ENCODE data around the gene DNAH17. TPM values are rescaled to one million over a fixed set of nuclear protein-coding genes. Genes with fewer than 3 reads are reported as not detected.

DNAH17 gene
- total RNA-seq, 1 donor from 2014 or later = not detected

DNA sequence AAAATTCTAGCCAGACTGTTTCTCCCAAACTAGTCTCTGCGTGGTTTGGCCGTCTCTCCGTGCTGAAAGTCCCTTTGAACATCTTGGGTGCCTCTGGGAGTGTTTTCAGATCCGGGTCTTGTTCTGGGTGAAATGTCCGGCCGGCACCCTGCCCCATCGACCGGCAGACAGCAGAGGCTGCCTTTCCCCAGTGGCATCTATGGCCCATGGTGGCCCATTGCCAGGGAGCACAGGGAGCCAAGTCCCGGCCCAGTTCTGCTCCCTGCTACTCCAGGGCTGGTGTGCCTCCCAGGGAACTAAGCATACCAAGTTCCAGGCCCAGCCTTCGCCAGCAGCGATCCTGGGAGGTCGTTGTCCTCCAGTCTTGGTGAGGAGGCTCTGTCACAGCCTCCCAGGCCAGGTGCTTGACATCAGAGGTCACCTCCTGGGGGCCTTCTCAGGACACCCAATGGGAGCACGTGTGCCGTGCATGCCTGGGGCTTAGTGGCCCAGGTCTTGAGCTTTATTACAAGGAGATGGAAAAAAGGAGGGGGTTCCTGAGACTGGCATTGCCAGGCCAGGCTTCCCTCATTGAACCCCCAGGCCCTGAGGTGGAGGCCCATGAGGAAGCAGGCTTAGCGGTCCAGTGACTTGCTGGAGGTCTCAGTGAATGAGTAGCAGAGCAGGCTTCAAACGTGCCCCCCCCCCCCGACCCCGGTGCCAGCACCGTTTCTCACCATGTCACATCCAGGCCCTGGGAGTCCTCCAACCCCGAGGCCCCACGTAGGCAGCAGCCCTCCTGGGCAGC is 144.8 kb downstream of the DNAH17 start:
- no peak for DNase-seq (ENCODE audit: low spot score)
- no peaks in the 10 kb centered on the region for H3K27me3 ChIP-seq
- peaks cover 12% of the 10 kb centered on the region for H3F3A ChIP-seq (ENCODE audit: low read depth)
- H3K4me3 ChIP-seq = no peak overlapping the region
- no peak for TF ChIP-seq EZH2phosphoT487 (IDR thresholded peaks at IDR 0.05)
- no peak for TF ChIP-seq EZH2 (IDR thresholded peaks at IDR 0.05)
- TF ChIP-seq, protein P1, sequence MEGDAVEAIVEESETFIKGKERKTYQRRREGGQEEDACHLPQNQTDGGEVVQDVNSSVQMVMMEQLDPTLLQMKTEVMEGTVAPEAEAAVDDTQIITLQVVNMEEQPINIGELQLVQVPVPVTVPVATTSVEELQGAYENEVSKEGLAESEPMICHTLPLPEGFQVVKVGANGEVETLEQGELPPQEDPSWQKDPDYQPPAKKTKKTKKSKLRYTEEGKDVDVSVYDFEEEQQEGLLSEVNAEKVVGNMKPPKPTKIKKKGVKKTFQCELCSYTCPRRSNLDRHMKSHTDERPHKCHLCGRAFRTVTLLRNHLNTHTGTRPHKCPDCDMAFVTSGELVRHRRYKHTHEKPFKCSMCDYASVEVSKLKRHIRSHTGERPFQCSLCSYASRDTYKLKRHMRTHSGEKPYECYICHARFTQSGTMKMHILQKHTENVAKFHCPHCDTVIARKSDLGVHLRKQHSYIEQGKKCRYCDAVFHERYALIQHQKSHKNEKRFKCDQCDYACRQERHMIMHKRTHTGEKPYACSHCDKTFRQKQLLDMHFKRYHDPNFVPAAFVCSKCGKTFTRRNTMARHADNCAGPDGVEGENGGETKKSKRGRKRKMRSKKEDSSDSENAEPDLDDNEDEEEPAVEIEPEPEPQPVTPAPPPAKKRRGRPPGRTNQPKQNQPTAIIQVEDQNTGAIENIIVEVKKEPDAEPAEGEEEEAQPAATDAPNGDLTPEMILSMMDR (IDR thresholded peaks at IDR 0.05) = no peak
- H3K4me1 ChIP-seq = peaks cover 9% of the 10 kb centered on the region
- H3K27ac Mint-ChIP-seq = no peak overlapping the region
- peaks cover 12% of the 10 kb centered on the region for H3K27me3 Mint-ChIP-seq (ENCODE audit: insufficient read depth, low read depth)
- H4K20me1 ChIP-seq (ENCODE audit: low read depth) = no peaks in the 10 kb centered on the region
- no peak overlapping the region for H3K27ac ChIP-seq
- peaks cover 14% of the 10 kb centered on the region for H3K4me1 Mint-ChIP-seq
- H3K4me3 Mint-ChIP-seq = no peak overlapping the region
- H3K36me3 Mint-ChIP-seq = peaks cover 12% of the 10 kb centered on the region
- H3K9ac ChIP-seq = no peak overlapping the region
- H2AFZ ChIP-seq (replicated peaks) = no peak overlapping the region
- no peaks in the 10 kb centered on the region for H3K36me3 ChIP-seq
- peaks cover 2% of the 10 kb centered on the region for H3K9me3 Mint-ChIP-seq
- H3K9me3 ChIP-seq (ENCODE audit: low read depth) = no peaks in the 10 kb centered on the region
- H3K4me2 ChIP-seq = no peak overlapping the region
- no peaks in the 10 kb centered on the region for H3K79me2 ChIP-seq (ENCODE audit: low read depth)

DNA sequence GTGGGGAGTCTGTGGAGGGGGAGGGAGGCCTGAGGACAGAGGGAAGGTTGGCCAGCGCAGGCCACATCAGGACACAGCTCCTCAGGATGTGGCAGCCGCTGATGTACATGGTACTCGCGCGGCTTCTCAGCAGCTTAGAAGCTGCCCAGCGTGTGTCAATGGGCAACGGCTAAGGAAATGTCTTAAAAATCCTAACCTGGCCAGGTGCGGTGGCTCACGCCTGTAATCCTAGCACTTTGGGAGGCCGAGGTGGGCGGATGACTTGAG is 145.6 kb downstream of the DNAH17 start:
- Histone ChIP-seq H3K9ac (no peak overlapping the region), H3K79me2 (ENCODE audit: low read depth) (no peaks in the 10 kb centered on the region), H3K27ac (no peak overlapping the region), H4K20me1 (ENCODE audit: low read depth) (no peaks in the 10 kb centered on the region), H3K4me2 (no peak overlapping the region), H2AFZ (replicated peaks) (no peak overlapping the region), H3K9me3 (ENCODE audit: low read depth) (no peaks in the 10 kb centered on the region), H3K36me3 (no peaks in the 10 kb centered on the region), H3K27me3 (no peaks in the 10 kb centered on the region), H3K4me1 (peaks cover 9% of the 10 kb centered on the region), H3K4me3 (no peak overlapping the region), H3F3A (ENCODE audit: low read depth) (peaks cover 12% of the 10 kb centered on the region)
- H3K4me3 Mint-ChIP-seq = peak overlapping the region; percentile 64
- peaks cover 12% of the 10 kb centered on the region for H3K36me3 Mint-ChIP-seq
- no peaks in the 10 kb centered on the region for H3K9me3 Mint-ChIP-seq
- peaks cover 10% of the 10 kb centered on the region for H3K27me3 Mint-ChIP-seq (ENCODE audit: insufficient read depth, low read depth)
- H3K4me1 Mint-ChIP-seq = peaks cover 14% of the 10 kb centered on the region
- TF ChIP-seq EZH2phosphoT487 (IDR thresholded peaks at IDR 0.05) = no peak
- no peak for TF ChIP-seq EZH2 (IDR thresholded peaks at IDR 0.05)
- TF ChIP-seq, protein P1 (IDR thresholded peaks at IDR 0.05) = no peak
- H3K27ac Mint-ChIP-seq = peak overlapping the region; percentile 83
- DNase-seq (ENCODE audit: low spot score) = no peak

DNA sequence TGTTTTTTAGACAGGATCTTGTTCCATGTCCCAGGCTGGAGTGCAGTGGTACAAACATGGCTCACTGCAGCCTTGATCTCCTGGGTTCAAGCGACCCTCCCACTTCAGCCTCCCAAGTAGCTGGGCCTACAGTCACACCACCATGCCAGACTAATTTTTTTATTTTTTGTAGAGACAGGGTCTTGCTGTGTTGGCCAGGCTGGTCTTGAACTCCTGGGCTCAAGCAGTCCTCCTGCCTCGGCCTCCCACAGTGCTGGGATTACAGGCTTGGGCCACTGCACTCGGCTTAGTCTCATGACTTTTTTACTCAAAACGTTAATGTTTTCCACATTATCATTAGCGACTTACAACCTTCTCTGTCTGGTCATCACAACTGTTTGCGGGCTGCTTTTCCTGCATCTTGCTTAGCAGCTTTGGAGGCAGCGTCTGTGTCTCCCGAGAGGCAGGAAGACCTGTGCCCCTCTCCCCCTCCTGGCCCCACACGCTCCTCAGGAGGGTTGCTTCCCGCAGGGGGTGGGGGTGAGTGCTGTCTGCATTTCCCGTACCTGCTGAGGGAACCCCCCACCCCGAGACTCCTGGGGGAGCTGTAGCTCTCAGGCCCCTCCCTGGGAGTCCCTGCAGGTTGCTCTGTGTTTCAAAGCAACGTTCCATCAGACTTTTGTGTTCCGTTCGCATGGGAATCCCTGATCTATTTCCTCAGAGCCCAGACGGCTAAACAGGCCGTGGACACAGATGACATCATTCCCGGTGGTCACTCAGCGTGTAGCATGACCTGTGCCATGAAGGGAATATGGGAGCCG is 146.1 kb downstream of the DNAH17 start:
- Mint-ChIP-seq H3K27me3 (ENCODE audit: insufficient read depth, low read depth) (peaks cover 9% of the 10 kb centered on the region), H3K9me3 (no peaks in the 10 kb centered on the region), H3K4me3 (peak overlapping the region; percentile 64), H3K4me1 (peaks cover 14% of the 10 kb centered on the region), H3K27ac (peak overlapping the region; percentile 83), H3K36me3 (peaks cover 12% of the 10 kb centered on the region)
- no peak overlapping the region for H3K9ac ChIP-seq
- H3F3A ChIP-seq (ENCODE audit: low read depth) = peaks cover 12% of the 10 kb centered on the region
- no peak overlapping the region for H2AFZ ChIP-seq (replicated peaks)
- no peaks in the 10 kb centered on the region for H3K79me2 ChIP-seq (ENCODE audit: low read depth)
- peaks cover 9% of the 10 kb centered on the region for H3K4me1 ChIP-seq
- H3K4me3 ChIP-seq = no peak overlapping the region
- H4K20me1 ChIP-seq (ENCODE audit: low read depth) = no peaks in the 10 kb centered on the region
- TF ChIP-seq EZH2 (IDR thresholded peaks at IDR 0.05) = no peak
- H3K27ac ChIP-seq = no peak overlapping the region
- no peaks in the 10 kb centered on the region for H3K36me3 ChIP-seq
- no peaks in the 10 kb centered on the region for H3K27me3 ChIP-seq
- no peaks in the 10 kb centered on the region for H3K9me3 ChIP-seq (ENCODE audit: low read depth)
- no peak overlapping the region for H3K4me2 ChIP-seq
- DNase-seq (ENCODE audit: low spot score) = no peak

DNA sequence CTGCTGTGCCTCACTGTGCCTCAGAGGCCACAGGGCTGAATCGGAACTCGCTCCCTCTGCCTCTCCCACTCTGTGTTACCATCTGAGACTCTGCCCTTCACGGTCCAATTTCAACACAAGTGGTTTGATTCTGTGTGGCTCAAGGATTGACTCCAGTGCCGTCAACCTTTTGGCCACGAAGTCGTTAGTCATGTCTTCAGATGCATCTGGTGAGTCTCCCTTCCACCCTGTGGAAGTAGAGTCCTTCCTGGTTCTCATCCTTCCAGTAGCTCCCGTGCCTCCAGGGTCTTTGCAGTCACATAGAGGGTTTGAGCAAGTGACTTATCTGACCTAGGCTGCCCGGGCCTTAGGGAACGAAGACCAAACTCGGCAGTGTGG is 147.6 kb downstream of the DNAH17 start:
- peaks cover 12% of the 10 kb centered on the region for H3F3A ChIP-seq (ENCODE audit: low read depth)
- H3K79me2 ChIP-seq (ENCODE audit: low read depth) = no peaks in the 10 kb centered on the region
- H3K27me3 ChIP-seq = no peaks in the 10 kb centered on the region
- no peaks in the 10 kb centered on the region for H4K20me1 ChIP-seq (ENCODE audit: low read depth)
- no peak overlapping the region for H3K9ac ChIP-seq
- H3K4me2 ChIP-seq = no peak overlapping the region
- H2AFZ ChIP-seq (replicated peaks) = no peak overlapping the region
- peaks cover 6% of the 10 kb centered on the region for H3K4me1 ChIP-seq
- no peak overlapping the region for H3K4me3 ChIP-seq
- H3K27me3 Mint-ChIP-seq (ENCODE audit: insufficient read depth, low read depth) = peaks cover 9% of the 10 kb centered on the region
- H3K4me3 Mint-ChIP-seq = no peak overlapping the region
- no peaks in the 10 kb centered on the region for H3K36me3 ChIP-seq
- no peaks in the 10 kb centered on the region for H3K9me3 Mint-ChIP-seq
- TF ChIP-seq, protein P1 (IDR thresholded peaks at IDR 0.05) = no peak
- TF ChIP-seq EZH2 (IDR thresholded peaks at IDR 0.05) = no peak
- no peak for TF ChIP-seq EZH2phosphoT487 (IDR thresholded peaks at IDR 0.05)
- no peak for DNase-seq (ENCODE audit: low spot score)
- H3K36me3 Mint-ChIP-seq = peaks cover 15% of the 10 kb centered on the region
- peaks cover 14% of the 10 kb centered on the region for H3K4me1 Mint-ChIP-seq
- H3K27ac Mint-ChIP-seq = no peak overlapping the region
- no peak overlapping the region for H3K27ac ChIP-seq
- no peaks in the 10 kb centered on the region for H3K9me3 ChIP-seq (ENCODE audit: low read depth)
